GM12874 (cell line): ENCODE data around the gene TMEM18.

Source experiments
- CTCF ChIP-seq: IDR thresholded peaks from 2 replicates; pipeline ENCODE4 v1.5.1; 2011; ENCODE audit warnings: low read depth, mild to moderate bottlenecking, control low read depth, low read length, moderate library complexity; ENCODE audit not compliant: insufficient read depth

TMEM18 gene

DNA sequence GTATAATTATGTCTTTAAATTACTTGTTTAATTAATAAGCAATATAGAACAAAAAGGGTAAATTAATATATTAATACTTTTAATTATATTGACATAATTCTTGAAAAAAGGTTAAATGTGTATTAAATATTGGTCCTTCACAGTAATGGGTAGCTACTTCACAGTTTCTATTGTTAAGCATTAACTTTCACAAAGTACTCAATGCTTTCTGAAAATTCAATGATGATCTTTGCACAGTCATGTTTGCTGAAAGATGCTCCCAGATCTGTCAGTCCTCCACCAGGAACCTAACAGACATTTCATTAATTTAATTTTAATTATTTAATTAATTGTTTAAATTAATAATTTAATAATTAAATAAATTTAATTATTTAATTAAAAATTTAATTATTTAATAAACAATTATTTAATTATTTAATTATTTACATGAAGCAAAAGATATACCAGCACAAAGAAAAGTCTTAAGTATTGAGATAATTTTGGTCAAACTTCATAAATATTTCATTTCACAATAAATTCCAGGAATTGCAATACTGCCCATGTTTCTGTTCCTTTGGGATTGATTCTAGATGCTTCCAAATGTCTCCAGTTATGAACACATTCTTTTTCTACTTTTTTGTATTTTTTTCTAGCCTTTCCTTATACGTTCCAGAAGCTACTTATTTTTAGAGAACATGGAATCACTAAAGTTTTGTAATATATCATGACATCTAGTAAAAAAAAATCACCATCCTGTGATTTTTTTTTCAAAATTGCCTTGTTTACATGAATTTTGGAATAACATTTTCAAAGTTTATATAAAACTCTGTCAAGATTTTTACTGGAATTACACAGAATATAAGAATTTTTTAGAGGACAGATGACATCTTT is 46.5 kb downstream of the TMEM18 start:
- no peak for TF ChIP-seq CTCF

DNA sequence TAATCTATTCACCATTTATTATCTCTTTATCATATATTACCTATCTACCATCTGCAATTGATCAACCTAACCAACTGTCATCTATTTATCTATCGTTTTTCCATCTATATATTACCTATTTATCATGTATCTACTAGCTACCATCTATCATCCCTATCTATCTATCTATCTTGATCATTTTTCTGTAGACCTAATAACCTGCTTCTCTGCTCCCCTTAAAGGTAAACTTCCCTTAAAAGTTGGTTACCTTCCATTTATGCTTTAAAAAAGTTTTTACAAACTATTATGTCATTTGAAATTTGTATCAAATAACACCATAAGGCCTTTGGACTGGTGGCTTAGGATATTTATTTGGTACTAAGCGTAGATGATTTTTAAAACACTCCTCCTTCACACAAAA is 47.2 kb downstream of the TMEM18 start:
- TF ChIP-seq CTCF: no peak

- no peak for TF ChIP-seq CTCF
These were observed 48.6 kb downstream of the TMEM18 start for GRCh38 chr2:628651-629050.

GRCh38 chr2:627926-628560 is 49.2 kb downstream of the TMEM18 start:
- no peak for TF ChIP-seq CTCF

GRCh38 chr2:627340-627709 is 49.9 kb downstream of the TMEM18 start:
- no peak for TF ChIP-seq CTCF

GRCh38 chr2:626491-627339 is 50.5 kb downstream of the TMEM18 start:
- TF ChIP-seq CTCF: no peak
